ENCODE measurements around the gene CST1.

GRCh38 chr20:23744817-23745216 lies 5.9 kb downstream of the CST1 start:
- TF ChIP-seq CTCF (IDR thresholded peaks at IDR 0.05) (no peak), EP300 (IDR thresholded peaks at IDR 0.05) (no peak), POLR2A (IDR thresholded peaks at IDR 0.05) (no peak)
